ENCODE data around the gene HMX1.

- no peak for TF ChIP-seq CTCF (IDR thresholded peaks at IDR 0.05; ENCODE audit: insufficient read depth, low read length)
- no peak for TF ChIP-seq POLR2AphosphoS5 (IDR thresholded peaks at IDR 0.05; ENCODE audit: low read depth)
Measured at GRCh38 chr4:8920969-8921368, 49.3 kb upstream of the HMX1 start.
